Mesodermal cell (in vitro differentiated cells): ENCODE results near the gene NEDD4L.

Source experiments
- H3K27ac ChIP-seq: 2 replicates; pipeline ENCODE4 v1.7.0; 2013; ENCODE audit warnings: mild to moderate bottlenecking, low read depth, low read length, moderate library complexity; ENCODE audit not compliant: severe bottlenecking
- H3K36me3 ChIP-seq: 2 replicates; pipeline ENCODE4 v1.7.1; 2013; ENCODE audit warnings: mild to moderate bottlenecking, low read length, moderate library complexity; ENCODE audit not compliant: control insufficient read depth, insufficient read depth
- H3K4me1 ChIP-seq: one replicate; pipeline ENCODE4 v1.7.1; 2013; ENCODE audit warnings: mild to moderate bottlenecking, low read length; ENCODE audit not compliant: insufficient read depth, control insufficient read depth, poor library complexity, severe bottlenecking
- H3K4me3 ChIP-seq: 2 replicates; pipeline ENCODE4 v1.7.0; 2013; ENCODE audit warnings: low read length, control low read depth, mild to moderate bottlenecking; ENCODE audit not compliant: insufficient read depth, poor library complexity, severe bottlenecking; ENCODE audit errors: extremely low read depth
- H3K9me3 ChIP-seq: 2 replicates; pipeline ENCODE4 v1.7.1; 2013; ENCODE audit warnings: mild to moderate bottlenecking, low read length, moderate library complexity; ENCODE audit not compliant: control insufficient read depth
- WGBS, 2 experiments: methylation state at CpG; one replicate each; pipeline ENCODE4 v1.1.5; 2013; ENCODE audit warnings: missing lambda C conversion rate in 2 of 2; ENCODE audit not compliant: insufficient coverage in 2 of 2; 5-methylcytosine and 5-hydroxymethylcytosine counted together

Gene NEDD4L

DNA sequence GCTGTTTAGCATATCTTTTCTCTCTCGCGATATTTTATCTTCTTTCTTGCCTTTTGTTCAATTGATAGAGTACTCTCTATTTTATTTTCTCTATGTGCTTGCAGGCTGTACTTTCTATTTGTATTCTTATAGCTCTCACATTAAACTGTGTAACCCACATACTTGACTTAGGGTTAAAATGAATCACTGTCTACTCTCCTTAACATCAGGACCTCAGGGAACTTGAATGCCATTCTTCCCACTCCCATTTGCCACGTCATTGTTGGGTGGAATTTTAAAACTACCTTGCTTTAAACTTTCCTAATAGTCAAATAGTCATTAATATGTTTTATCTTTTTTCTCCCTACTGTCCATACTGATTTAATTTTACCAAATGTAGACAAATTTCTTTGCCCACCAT, 315.2 kb downstream of the NEDD4L start:
- peaks cover 13% of the 10 kb centered on the region for H3K4me1 ChIP-seq

GRCh38 chr18:58359620-58360019, 315.6 kb downstream of the NEDD4L start:
- H3K4me1 ChIP-seq = peaks cover 13% of the 10 kb centered on the region
- H3K27ac ChIP-seq = no peak overlapping the region
- WGBS, 2 experiments = no CpG with 5 or more reads among the region's 1 CpG
- H3K9me3 ChIP-seq = no peaks in the 10 kb centered on the region
- H3K4me3 ChIP-seq = no peak overlapping the region
- peaks cover 3% of the 10 kb centered on the region for H3K36me3 ChIP-seq

More for the DNA sequence above, 315.2 kb downstream of the NEDD4L start:
- Histone ChIP-seq H3K4me3 (no peak overlapping the region), H3K36me3 (peaks cover 5% of the 10 kb centered on the region), H3K9me3 (no peaks in the 10 kb centered on the region), H3K27ac (no peak overlapping the region)
- WGBS, 2 experiments = 40% methylated on average over 1 of the region's 3 CpGs; no CpG with 5 or more reads in 1 of the 2 experiments

- peaks cover 13% of the 10 kb centered on the region for H3K4me1 ChIP-seq
- no peaks in the 10 kb centered on the region for H3K9me3 ChIP-seq
- H3K4me3 ChIP-seq = no peak overlapping the region
- H3K36me3 ChIP-seq = no peaks in the 10 kb centered on the region
- H3K27ac ChIP-seq = no peak overlapping the region
- no CpG with 5 or more reads among the region's 2 CpGs for WGBS, 2 experiments
Observed at GRCh38 chr18:58360324-58360723, 316.3 kb downstream of the NEDD4L start.

DNA sequence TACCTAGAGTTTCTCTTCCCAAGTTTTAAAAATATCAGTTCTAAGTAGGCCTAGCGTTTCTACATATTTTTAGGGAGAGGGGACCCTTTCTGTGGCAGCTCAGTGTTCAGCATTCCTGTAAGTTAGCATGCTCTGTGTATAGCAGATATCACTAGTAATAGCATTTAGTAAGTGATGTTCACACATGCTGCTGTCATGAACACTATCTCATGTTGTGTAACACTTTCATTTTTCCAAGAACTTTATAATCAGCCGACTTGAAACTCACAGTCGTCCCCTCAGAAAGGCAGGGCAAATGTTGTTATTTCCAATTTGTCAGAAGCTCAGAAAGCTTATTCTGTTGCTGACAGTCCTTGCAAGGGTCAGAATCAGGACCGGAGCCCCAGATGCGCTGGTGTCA, 317.2 kb downstream of the NEDD4L start:
- no peak overlapping the region for H3K27ac ChIP-seq
- H3K4me1 ChIP-seq = peaks cover 13% of the 10 kb centered on the region
- 85 to 94% methylated on average over 4 to 5 of the region's 5 CpGs for WGBS, 2 experiments
- H3K36me3 ChIP-seq = no peaks in the 10 kb centered on the region
- no peak overlapping the region for H3K4me3 ChIP-seq
- no peaks in the 10 kb centered on the region for H3K9me3 ChIP-seq

- Histone ChIP-seq H3K4me1 (peaks cover 13% of the 10 kb centered on the region), H3K9me3 (no peaks in the 10 kb centered on the region), H3K27ac (peak overlapping the region; percentile 83), H3K36me3 (peaks cover 5% of the 10 kb centered on the region), H3K4me3 (no peak overlapping the region)
- WGBS, 2 experiments = 83 to 87% methylated on average over 3 of the region's 8 CpGs
Observed at GRCh38 chr18:58362027-58362575, 318.1 kb downstream of the NEDD4L start.

DNA sequence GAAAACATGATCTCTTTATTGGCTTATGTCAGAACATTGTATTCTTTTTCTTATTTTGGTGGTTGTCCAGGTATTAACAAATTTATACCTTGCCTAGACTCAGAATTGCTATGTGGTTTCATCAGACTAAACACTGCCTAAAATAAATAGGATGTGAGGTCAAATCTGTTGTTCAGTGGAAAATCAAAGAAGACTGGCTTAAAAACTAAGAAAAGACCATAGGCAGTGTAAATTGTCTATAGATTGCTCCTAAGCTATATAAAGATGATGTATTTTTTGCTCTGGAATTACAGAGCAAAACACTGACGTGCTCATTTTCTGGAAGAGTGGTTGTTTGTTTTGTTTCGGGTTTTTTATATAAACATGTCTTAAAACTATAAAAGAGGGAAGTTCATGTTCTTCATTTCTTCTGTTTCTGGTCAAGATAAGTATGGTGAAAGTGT, 318.8 kb downstream of the NEDD4L start:
- Histone ChIP-seq H3K4me3 (no peak overlapping the region), H3K9me3 (no peaks in the 10 kb centered on the region), H3K27ac (peak overlapping the region; percentile 83), H3K36me3 (peaks cover 10% of the 10 kb centered on the region), H3K4me1 (peaks cover 13% of the 10 kb centered on the region)
- no CpG with 5 or more reads among the region's 2 CpGs for WGBS, 2 experiments

GRCh38 chr18:58363767-58364540, 319.9 kb downstream of the NEDD4L start:
- H3K4me1 ChIP-seq = peaks cover 13% of the 10 kb centered on the region
- WGBS, 2 experiments = 100% methylated on average over 1 of the region's 6 CpGs; no CpG with 5 or more reads in 1 of the 2 experiments
- no peak overlapping the region for H3K4me3 ChIP-seq
- H3K36me3 ChIP-seq = peaks cover 15% of the 10 kb centered on the region
- no peak overlapping the region for H3K27ac ChIP-seq
- no peaks in the 10 kb centered on the region for H3K9me3 ChIP-seq

DNA sequence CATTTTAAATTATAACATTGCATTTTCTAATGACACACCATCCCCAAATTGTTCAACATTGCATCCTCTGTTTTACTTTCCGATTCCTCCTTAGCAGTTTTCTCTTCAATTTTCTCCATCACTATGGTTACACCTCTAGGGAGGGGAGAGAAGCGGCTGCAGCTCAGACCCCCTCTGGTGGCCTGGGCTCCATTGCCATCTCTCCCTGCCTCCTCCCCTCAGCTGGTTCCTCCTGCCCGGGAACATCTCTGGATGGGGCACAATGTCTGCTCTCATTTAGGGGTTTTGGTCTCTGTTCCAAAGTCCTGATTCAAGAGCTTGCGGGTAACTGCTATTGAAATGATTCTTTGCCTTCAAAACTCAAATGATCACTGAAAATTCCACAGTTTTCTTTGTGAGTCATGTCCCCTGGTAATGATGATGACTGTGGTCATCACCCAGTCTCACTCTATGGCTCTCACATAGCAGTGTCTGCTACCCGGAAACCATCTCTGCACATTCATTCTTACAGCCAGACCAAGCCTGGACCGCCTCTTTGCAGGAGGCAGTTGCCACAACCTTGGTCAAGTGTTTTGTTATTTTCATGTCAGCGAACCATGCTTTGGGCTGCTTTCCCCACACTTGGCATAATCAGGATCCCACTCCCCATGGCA, 321.0 kb downstream of the NEDD4L start:
- Histone ChIP-seq H3K4me3 (no peak overlapping the region), H3K36me3 (peaks cover 15% of the 10 kb centered on the region), H3K27ac (no peak overlapping the region), H3K9me3 (no peaks in the 10 kb centered on the region), H3K4me1 (peaks cover 13% of the 10 kb centered on the region)
- 86 to 93% methylated on average over 4 to 5 of the region's 7 CpGs for WGBS, 2 experiments

DNA sequence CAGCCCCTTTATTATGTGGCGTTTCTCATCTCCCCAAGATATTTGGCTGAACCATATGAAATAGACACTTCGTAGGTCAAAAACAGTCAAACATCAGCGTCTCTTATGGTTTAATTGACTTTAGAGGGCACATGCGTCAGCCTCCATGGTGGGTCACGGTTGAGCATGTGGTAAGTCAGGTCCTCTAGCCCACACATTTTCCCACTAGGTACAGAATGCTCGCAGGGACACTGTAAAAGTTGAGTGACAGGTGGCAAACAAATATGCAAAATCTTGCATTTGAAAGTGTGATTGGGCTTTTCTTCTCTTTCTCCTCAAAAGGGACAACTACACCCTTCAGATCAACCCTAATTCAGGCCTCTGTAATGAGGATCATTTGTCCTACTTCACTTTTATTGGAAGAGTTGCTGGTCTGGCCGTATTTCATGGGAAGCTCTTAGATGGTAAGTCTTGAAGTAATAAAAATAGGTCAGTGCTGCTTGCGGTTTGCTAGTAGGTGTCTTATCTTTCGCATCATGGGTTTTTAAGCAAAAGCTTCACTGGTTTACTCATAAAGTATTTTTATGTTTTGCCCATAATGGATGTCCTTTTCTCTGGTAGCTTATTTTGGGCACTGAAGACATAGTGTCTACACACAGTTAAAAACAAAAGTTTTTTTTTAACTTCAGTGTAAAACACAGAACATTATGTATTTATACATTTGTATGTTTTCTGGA, 323.6 kb downstream of the NEDD4L start:
- 96 to 98% methylated on average over 4 to 5 of the region's 9 CpGs for WGBS, 2 experiments
- peaks cover 22% of the 10 kb centered on the region for H3K36me3 ChIP-seq
- H3K27ac ChIP-seq = no peak overlapping the region
- H3K4me3 ChIP-seq = no peak overlapping the region
- peaks cover 4% of the 10 kb centered on the region for H3K4me1 ChIP-seq
- no peaks in the 10 kb centered on the region for H3K9me3 ChIP-seq

DNA sequence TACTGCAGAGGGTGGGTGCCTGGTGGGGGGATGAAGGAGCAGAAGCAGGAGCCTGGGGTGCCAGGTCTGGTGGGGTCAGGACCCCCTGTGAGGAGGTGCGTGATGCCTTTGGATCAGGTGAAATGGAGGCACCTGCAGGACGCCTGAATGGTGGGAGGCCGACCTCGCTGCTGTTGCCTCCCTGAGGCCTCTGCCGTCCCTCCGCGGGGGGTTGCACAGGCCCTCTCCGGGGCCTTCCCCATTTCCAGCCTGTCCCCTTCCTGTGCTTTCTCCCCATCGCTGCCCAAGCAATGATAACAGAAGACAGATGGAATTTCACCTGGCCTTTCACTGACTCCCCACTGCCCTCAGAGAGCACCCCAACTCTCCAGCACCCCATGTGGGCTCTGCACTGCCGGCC, 325.6 kb downstream of the NEDD4L start:
- Histone ChIP-seq H3K4me1 (no peaks in the 10 kb centered on the region), H3K36me3 (peaks cover 22% of the 10 kb centered on the region), H3K27ac (no peak overlapping the region), H3K9me3 (no peaks in the 10 kb centered on the region), H3K4me3 (no peak overlapping the region)
- WGBS, 2 experiments = 93 to 99% methylated on average over 7 to 10 of the region's 10 CpGs
